HG02943 (cell line): Measurements from ENCODE around the gene ACP2.

Experiments
- ATAC-seq: cut with Tn5 transposase; IDR thresholded peaks from one replicate; pipeline ENCODE4 v1.9.1; 2021; ENCODE audit warnings: mild to moderate bottlenecking, low read depth, moderate library complexity; ENCODE audit not compliant: unreplicated experiment

Gene ACP2

DNA sequence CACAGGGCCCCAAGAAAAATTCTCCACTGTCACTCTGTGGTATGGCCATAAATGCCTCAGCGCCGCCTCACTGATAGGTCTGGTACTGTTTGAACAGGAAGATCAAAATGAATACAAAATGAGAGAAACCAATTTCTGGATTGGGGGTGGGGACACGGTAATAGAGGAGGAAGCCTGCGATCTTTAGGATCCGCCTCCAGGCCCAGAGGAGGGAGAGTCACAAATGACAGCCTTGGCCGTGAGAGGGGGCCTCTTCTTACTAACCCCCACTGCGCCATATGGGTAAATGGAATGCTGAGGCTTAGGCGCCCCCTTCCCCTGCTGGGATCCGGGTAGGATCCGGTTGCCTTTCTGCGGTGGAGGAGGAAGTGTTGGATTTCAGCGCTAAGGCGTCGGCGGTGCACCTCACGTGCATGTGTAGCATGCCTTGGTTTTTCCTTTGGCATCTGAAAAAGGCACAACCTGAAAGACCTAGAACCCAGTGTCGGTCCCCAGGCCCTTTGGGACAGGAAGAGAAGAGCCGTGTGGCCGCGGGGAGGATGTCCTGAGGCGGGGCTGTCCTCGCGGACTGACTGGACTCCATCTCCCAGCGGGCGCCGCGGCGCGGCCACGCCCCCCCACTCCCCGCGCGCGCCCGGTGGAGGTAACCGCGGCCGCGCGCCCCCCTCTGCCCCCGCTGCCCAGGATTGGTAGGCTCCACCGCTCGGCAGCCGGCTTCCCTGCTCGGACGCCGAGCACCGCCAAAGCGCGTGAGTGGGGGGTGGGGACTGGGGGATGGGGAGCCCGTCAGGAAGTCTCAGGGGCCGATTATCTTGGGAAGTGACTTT lies 20.6 kb upstream of the ACP2 start:
- peak; percentile 50 for ATAC-seq

DNA sequence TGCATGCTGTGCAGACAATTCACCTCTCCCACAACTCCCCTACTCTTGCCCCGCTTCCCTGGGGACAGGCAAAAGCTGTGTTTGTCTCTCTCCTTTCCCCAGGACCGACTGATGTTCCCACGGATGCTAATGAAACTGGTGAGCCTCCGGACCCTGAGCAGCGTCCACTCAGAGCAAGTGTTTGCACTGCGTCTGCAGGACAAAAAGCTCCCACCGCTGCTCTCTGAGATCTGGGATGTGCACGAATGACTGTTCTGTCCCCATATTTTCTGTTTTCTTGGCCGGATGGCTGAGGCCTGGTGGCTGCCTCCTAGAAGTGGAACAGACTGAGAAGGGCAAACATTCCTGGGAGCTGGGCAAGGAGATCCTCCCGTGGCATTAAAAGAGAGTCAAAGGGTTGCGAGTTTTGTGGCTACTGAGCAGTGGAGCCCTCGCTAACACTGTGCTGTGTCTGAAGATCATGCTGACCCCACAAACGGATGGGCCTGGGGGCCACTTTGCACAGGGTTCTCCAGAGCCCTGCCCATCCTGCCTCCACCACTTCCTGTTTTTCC lies 19.9 kb upstream of the ACP2 start:
- no peak for ATAC-seq

DNA sequence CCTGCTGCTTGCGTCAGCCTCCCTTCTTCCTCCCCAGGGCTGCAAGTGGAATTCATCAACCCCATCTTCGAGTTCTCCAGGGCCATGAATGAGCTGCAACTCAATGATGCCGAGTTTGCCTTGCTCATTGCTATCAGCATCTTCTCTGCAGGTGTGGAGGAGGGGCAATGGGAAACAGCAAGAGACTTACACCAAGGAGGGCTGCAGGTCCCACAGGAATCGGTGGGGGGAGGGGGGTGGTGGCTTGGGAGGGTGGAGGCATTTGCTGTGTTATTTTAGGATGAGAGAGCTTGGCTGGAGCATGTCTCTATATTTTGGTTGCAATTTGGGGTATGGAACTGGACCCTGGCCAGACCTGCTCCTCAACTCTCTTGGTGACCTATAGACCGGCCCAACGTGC lies 19.3 kb upstream of the ACP2 start:
- ATAC-seq, result no peak

GRCh38 chr11:47264521-47264920 lies 15.9 kb upstream of the ACP2 start:
- no peak for ATAC-seq

DNA sequence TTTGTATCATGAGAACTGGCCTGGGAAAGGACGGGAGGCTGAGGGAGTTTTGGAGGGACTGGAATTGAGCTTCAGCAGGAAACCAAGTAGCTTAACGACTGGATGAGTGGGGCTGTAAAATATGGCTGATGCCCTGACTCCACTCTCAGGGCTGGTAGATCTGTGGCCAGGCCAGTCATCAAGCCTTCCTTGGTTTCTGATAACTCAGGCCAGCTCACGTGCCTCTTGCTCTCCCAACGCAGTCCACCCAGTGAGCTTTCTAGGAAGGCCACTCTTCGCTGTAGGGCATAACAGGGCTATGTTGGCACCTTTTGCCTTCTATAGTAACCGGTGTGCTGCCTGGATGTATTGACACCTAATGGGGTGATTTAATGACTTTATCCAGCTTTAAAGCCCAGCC lies 15.5 kb upstream of the ACP2 start:
- no peak for ATAC-seq

DNA sequence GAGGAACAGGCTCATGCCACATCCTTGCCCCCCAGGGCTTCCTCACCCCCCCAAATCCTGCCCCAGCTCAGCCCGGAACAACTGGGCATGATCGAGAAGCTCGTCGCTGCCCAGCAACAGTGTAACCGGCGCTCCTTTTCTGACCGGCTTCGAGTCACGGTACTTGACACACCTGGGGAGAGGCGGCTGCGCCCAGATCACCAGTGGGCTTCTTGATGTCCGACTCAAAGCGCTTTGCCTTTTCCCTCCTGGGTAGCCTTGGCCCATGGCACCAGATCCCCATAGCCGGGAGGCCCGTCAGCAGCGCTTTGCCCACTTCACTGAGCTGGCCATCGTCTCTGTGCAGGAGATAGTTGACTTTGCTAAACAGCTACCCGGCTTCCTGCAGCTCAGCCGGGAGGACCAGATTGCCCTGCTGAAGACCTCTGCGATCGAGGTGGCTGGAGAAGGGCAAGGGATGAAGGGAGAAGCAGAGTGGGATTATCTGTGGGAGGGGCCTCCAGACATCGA lies 12.7 kb upstream of the ACP2 start:
- no peak for ATAC-seq

GRCh38 chr11:47260366-47260765 lies 11.8 kb upstream of the ACP2 start:
- ATAC-seq, result no peak

GRCh38 chr11:47259232-47259977 lies 10.8 kb upstream of the ACP2 start:
- no peak for ATAC-seq

GRCh38 chr11:47258317-47258902 lies 9.8 kb upstream of the ACP2 start:
- ATAC-seq, result no peak

- no peak for ATAC-seq
Observed at GRCh38 chr11:47257517-47258316, 9.1 kb upstream of the ACP2 start, which contains the start of gene NR1H3. NR1H3 (plus strand) TSS chr11:47257996; CDS start chr11:47259217, 1,221 bp downstream.

DNA sequence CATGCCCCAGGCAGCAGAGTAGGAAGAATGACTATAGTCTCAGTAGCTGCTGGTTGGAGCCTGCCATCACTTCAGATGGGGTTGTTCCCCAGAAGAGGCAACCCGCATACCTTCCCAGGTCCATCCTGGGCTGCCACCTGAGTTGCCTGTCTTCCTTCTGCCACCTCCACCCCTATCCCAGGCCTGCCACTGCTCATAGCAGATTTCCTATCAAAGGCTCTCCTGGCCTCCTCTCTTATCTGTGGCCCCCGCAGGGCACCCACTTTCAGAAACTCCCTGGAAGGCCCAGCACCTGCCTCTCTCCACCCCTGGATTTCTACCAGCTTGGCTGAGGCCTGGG lies 8.5 kb upstream of the ACP2 start:
- ATAC-seq, result no peak

DNA sequence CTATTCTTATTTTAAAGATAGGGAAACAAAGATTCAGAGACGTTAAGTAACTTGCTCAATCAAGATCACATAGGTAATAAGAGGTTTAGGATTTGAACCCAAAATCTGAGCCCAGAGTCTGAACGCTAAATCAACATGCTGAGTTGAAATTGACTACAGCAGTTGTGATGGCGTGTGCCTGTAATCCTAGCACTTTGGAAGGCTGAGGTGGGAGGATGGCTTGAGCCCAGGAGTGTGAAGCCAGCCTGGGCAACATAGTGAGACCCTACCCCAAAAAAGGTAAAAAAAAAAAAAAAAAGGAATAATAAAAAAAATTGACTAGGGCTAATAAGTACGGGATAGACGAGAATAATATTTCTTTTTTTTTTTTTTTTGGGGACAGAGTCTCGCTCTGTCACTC lies 7.8 kb upstream of the ACP2 start:
- no peak for ATAC-seq

- no peak for ATAC-seq
Observed at GRCh38 chr11:47254386-47254785, 5.8 kb upstream of the ACP2 start.

- ATAC-seq, result no peak
Observed at GRCh38 chr11:47253660-47254059, 5.0 kb upstream of the ACP2 start.

DNA sequence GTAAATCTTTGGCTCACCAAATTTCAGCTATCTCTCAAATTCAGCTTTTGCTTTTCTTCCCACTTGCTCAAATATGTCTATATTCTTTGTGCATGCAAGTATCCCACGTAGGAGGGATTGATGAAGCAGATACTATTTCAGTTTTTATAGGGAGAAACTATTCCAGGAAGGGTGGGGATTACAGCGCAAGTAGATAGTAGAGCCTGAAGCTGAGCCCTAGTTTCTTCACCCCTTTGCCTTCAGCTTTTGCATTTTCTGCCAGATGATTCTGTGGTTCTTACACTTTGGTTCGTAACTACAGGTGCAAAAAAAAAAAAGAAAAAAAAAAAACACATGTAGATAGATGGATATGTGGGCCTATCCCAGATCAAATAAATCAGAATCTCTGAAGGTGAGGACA lies 3.1 kb upstream of the ACP2 start:
- ATAC-seq, result no peak

GRCh38 chr11:47249378-47249715 lies 733 bp upstream of the ACP2 start:
- no peak for ATAC-seq

DNA sequence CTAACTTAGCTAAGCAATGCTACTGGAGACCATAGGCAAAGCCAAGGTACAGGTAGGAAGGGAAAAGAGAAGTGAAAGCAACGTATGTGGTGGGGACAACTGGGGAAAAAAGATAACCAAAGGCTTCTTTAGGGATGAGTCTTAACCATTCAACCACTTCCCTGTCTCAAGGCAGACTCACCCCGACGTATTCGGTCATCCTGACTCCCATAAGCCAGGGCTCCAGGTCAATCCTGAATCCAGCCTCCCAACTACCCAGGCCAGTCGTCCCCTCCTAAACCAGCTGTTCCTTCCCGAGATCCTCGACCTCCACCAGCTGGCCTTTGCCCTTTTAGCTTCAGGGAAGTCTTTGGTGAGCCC lies 330 bp downstream of the ACP2 start:
- ATAC-seq, result peak; percentile 29

DNA sequence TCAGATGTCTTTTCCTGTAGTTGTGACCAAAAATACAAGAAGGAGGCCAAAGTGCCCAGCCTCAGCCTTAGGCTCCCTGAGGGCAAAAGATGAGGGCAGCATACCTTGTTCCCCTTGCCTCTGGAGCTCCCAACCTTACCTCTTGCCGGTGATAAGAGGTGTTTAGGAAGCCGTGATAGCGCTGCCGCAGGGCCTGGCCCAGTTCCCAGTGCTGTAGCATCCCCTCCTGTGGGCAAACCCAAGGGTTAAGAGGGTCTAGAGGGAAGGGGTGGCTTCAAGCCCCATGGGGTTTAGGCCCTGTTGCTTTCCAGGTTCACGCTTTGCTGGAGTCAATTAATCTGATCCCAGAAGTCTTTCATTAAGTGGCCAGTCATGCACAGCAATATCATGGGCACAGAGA lies 1.1 kb downstream of the ACP2 start:
- no peak for ATAC-seq

GRCh38 chr11:47245611-47246357 lies 2.8 kb downstream of the ACP2 start:
- ATAC-seq, result no peak
